ENCODE results near the gene MOGAT2. TPM values are rescaled to one million over a fixed set of nuclear protein-coding genes. Genes with fewer than 3 reads are reported as not detected.
"Not testable (repeated sequence)": the region's sequence is repeated elsewhere in the genome, so short reads cannot be mapped to it uniquely, and the experiment has no call there.

The MOGAT2 gene
- total RNA-seq, 4 donors from 2014 or later = 154 to 251 (median 183) TPM

- Histone ChIP-seq H3K4me3 (no peak overlapping the region), H3K9me3 (no peaks in the 10 kb centered on the region), H3K4me1 (peaks cover 0 to 26% (median 15%) of the 10 kb centered on the region in 4 donors), H3K27me3 (no peaks in the 10 kb centered on the region), H3K27ac (peak overlapping the region; percentile 52 to 71 (median 61)), H3K36me3 (no peaks in the 10 kb centered on the region)
- in situ Hi-C loops (cut with MboI; ENCODE audit: low pct_ligation_motif_present in 1 of 4, low pct_unique_long_range_greater_than_20kb in 1 of 4, low sequenced_read_pairs in 3 of 4) = no loop called here
- DNase-seq = peak; percentile 69
- TF ChIP-seq POLR2A (IDR thresholded peaks at IDR 0.05) (peak; percentile 26), EP300 (IDR thresholded peaks at IDR 0.05; ENCODE audit: low read depth) (no peak), POLR2AphosphoS5 (IDR thresholded peaks at IDR 0.05) (peak in 2 of 3 donors; percentile 45 to 65), CTCF (IDR thresholded peaks at IDR 0.05) (no peak)
- intact Hi-C loops (cut with DNase I; ENCODE audit: low total_unique reads) = no loop called here
- 17 to 42% methylated on average over 1 to 5 of the region's 5 CpGs for WGBS, 2 donors (ENCODE audit: low coverage in 1 of 2)
Measured at GRCh38 chr11:75734491-75735180, 17.0 kb downstream of the MOGAT2 start.

GRCh38 chr11:75735181-75735845 lies 17.7 kb downstream of the MOGAT2 start:
- H3K9me3 ChIP-seq = no peaks in the 10 kb centered on the region
- no peaks in the 10 kb centered on the region for H3K27me3 ChIP-seq
- peak overlapping the region; percentile 52 to 71 (median 61) for H3K27ac ChIP-seq
- intact Hi-C loops (cut with DNase I; ENCODE audit: low total_unique reads) = no loop called here
- H3K4me3 ChIP-seq = no peak overlapping the region
- no peak for TF ChIP-seq POLR2A (IDR thresholded peaks at IDR 0.05)
- no peak for TF ChIP-seq POLR2AphosphoS5 (IDR thresholded peaks at IDR 0.05)
- no peak for TF ChIP-seq EP300 (IDR thresholded peaks at IDR 0.05; ENCODE audit: low read depth)
- no peak for TF ChIP-seq CTCF (IDR thresholded peaks at IDR 0.05)
- no peaks in the 10 kb centered on the region for H3K36me3 ChIP-seq
- no peak for DNase-seq
- peaks cover 0 to 26% (median 15%) of the 10 kb centered on the region in 4 donors for H3K4me1 ChIP-seq
- 93% methylated on average over 4 of the region's 4 CpGs; no CpG with 5 or more reads in 1 of the 2 donors for WGBS, 2 donors (ENCODE audit: low coverage in 1 of 2)
- in situ Hi-C loops (cut with MboI; ENCODE audit: low pct_ligation_motif_present in 1 of 4, low pct_unique_long_range_greater_than_20kb in 1 of 4, low sequenced_read_pairs in 3 of 4) = no loop called here

- intact Hi-C loops (cut with DNase I; ENCODE audit: low total_unique reads) (no loop called here), in situ Hi-C loops (cut with MboI; ENCODE audit: low pct_ligation_motif_present in 1 of 4, low pct_unique_long_range_greater_than_20kb in 1 of 4, low sequenced_read_pairs in 3 of 4) (no loop called here)
- no peaks in the 10 kb centered on the region for H3K36me3 ChIP-seq
- no peaks in the 10 kb centered on the region for H3K9me3 ChIP-seq
- no peak for TF ChIP-seq EP300 (IDR thresholded peaks at IDR 0.05; ENCODE audit: low read depth)
- no peak overlapping the region for H3K27ac ChIP-seq
- WGBS, 2 donors (ENCODE audit: low coverage in 1 of 2) = 82 to 91% methylated on average over 3 to 6 of the region's 6 CpGs
- H3K27me3 ChIP-seq = no peaks in the 10 kb centered on the region
- no peak for DNase-seq
- no peak overlapping the region for H3K4me3 ChIP-seq
- H3K4me1 ChIP-seq = peaks cover 0 to 26% (median 15%) of the 10 kb centered on the region in 4 donors
Measured at GRCh38 chr11:75737314-75737713, 19.7 kb downstream of the MOGAT2 start.

- 74 to 100% methylated on average over 1 of the region's 1 CpG for WGBS, 2 donors (ENCODE audit: low coverage in 1 of 2)
Measured at GRCh38 chr11:75740681-75741080, 23.0 kb downstream of the MOGAT2 start.

GRCh38 chr11:75743159-75743558 lies 25.5 kb downstream of the MOGAT2 start:
- H3K36me3 ChIP-seq; H3K4me1 ChIP-seq; H3K27me3 ChIP-seq; DNase-seq; H3K27ac ChIP-seq; H3K4me3 ChIP-seq; H3K9me3 ChIP-seq; in situ Hi-C loops (cut with MboI; ENCODE audit: low pct_ligation_motif_present in 1 of 4, low pct_unique_long_range_greater_than_20kb in 1 of 4, low sequenced_read_pairs in 3 of 4); intact Hi-C loops (cut with DNase I; ENCODE audit: low total_unique reads): not testable (repeated sequence)
- 93% methylated on average over 4 of the region's 4 CpGs; no CpG with 5 or more reads in 1 of the 2 donors for WGBS, 2 donors (ENCODE audit: low coverage in 1 of 2)

More at GRCh38 chr11:75740681-75741080, 23.0 kb downstream of the MOGAT2 start:
- intact Hi-C loops (cut with DNase I; ENCODE audit: low total_unique reads) = no loop called here
- H3K27ac ChIP-seq = no peak overlapping the region
- no peak overlapping the region for H3K4me3 ChIP-seq
- no peaks in the 10 kb centered on the region for H3K27me3 ChIP-seq
- no peaks in the 10 kb centered on the region for H3K36me3 ChIP-seq
- H3K9me3 ChIP-seq = no peaks in the 10 kb centered on the region
- TF ChIP-seq EP300 (IDR thresholded peaks at IDR 0.05; ENCODE audit: low read depth) (no peak), CTCF (IDR thresholded peaks at IDR 0.05) (no peak), POLR2AphosphoS5 (IDR thresholded peaks at IDR 0.05) (no peak), POLR2A (IDR thresholded peaks at IDR 0.05) (no peak)
- DNase-seq = no peak
- no peaks in the 10 kb centered on the region for H3K4me1 ChIP-seq
- in situ Hi-C loops (cut with MboI; ENCODE audit: low pct_ligation_motif_present in 1 of 4, low pct_unique_long_range_greater_than_20kb in 1 of 4, low sequenced_read_pairs in 3 of 4) = no loop called here
